PC-3 (cell line): ENCODE data around the gene HMG20A.

Source experiments
- CTCF ChIP-seq: fragments of 300-600 bp; sonication (generic); conservative IDR thresholded peaks from 2 replicates; pipeline ENCODE4 v1.5.1; 2017; ENCODE audit warnings: antibody characterized with exemption, low read depth, mild to moderate bottlenecking, low read length
- EZH2phosphoT487 ChIP-seq: fragments of 300-600 bp; sonication (generic); IDR thresholded peaks from 2 replicates; pipeline ENCODE4 v1.6.1; 2018; ENCODE audit warnings: mild to moderate bottlenecking, antibody characterized with exemption, low read length, borderline replicate concordance

- TF ChIP-seq EZH2phosphoT487 (no peak), CTCF (no peak)
Measured at GRCh38 chr15:77480859-77481633, 60.4 kb downstream of the HMG20A start.
